ENCODE results near the gene OR10G2.

DNA sequence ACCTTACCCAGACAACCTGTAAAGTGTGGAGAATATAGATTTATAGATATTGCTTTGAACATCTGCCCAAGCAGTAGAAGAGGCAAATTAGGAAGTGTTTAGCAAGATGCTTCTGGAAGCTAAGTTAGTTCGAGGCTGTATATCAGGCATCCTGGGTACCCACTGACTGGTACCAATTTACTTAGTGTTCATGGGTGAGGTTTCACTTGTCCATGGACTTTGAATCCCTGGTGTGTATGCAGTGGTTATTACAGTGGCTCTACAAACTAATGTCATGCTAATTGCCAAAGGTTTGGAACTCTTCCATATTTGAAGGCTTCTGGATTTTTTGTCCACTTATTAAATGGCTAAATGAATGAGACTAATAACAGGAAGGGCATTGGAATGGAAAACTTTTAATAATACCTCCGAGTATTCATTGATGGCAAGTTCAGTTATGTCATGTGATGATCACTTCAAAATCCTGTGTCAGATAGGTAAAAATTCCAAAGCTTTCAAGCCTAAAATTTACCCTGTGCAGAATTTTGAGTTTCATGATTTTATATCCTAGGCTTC, 18.7 kb upstream of the OR10G2 start, which contains the start of gene OR4E2:
- TF ChIP-seq, protein P1, sequence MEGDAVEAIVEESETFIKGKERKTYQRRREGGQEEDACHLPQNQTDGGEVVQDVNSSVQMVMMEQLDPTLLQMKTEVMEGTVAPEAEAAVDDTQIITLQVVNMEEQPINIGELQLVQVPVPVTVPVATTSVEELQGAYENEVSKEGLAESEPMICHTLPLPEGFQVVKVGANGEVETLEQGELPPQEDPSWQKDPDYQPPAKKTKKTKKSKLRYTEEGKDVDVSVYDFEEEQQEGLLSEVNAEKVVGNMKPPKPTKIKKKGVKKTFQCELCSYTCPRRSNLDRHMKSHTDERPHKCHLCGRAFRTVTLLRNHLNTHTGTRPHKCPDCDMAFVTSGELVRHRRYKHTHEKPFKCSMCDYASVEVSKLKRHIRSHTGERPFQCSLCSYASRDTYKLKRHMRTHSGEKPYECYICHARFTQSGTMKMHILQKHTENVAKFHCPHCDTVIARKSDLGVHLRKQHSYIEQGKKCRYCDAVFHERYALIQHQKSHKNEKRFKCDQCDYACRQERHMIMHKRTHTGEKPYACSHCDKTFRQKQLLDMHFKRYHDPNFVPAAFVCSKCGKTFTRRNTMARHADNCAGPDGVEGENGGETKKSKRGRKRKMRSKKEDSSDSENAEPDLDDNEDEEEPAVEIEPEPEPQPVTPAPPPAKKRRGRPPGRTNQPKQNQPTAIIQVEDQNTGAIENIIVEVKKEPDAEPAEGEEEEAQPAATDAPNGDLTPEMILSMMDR (conservative IDR thresholded peaks at IDR 0.05; ENCODE audit: low read length): no peak
- no peak for TF ChIP-seq EZH2phosphoT487 (IDR thresholded peaks at IDR 0.05; ENCODE audit: borderline replicate concordance, low read depth, low read length)
